ENCODE results near the gene P4HA3.

Gene P4HA3

GRCh38 chr11:74306435-74307175 lies 4.8 kb downstream of the P4HA3 start:
- Histone ChIP-seq H3K27me3 (ENCODE audit: low read length) (no peaks in the 10 kb centered on the region), H3K4me2 (ENCODE audit: low read depth, low read length, poor library complexity, severe bottlenecking) (no peak overlapping the region), H3K9me2 (replicated peaks; ENCODE audit: insufficient read depth, low read length) (no peaks in the 10 kb centered on the region), H3K79me2 (ENCODE audit: insufficient read depth, low read length) (no peaks in the 10 kb centered on the region), H3K9ac (ENCODE audit: low read length) (no peak overlapping the region), H4K20me1 (ENCODE audit: low read depth, low read length) (no peaks in the 10 kb centered on the region), H3K36me3 (ENCODE audit: low read length) (no peaks in the 10 kb centered on the region), H3K9me3 (ENCODE audit: insufficient read depth, low read length) (no peaks in the 10 kb centered on the region), H3F3A (ENCODE audit: insufficient read depth) (no peaks in the 10 kb centered on the region), H3K4me3 (ENCODE audit: insufficient read depth, low read length, poor library complexity, severe bottlenecking) (no peak overlapping the region), H2AFZ (ENCODE audit: low read depth, low read length, severe bottlenecking) (no peak overlapping the region), H3K27ac (ENCODE audit: low read depth, low read length) (no peak overlapping the region)
- TF ChIP-seq CTCF (IDR thresholded peaks at IDR 0.05; ENCODE audit: insufficient read depth, low read length, poor library complexity, severe bottlenecking) (no peak), EZH2phosphoT487 (conservative IDR thresholded peaks at IDR 0.05; ENCODE audit: low read length) (no peak)

GRCh38 chr11:74299015-74299414 lies 12.4 kb downstream of the P4HA3 start:
- TF ChIP-seq EZH2phosphoT487 (conservative IDR thresholded peaks at IDR 0.05; ENCODE audit: low read length): no peak
- TF ChIP-seq CTCF (IDR thresholded peaks at IDR 0.05; ENCODE audit: insufficient read depth, low read length, poor library complexity, severe bottlenecking): no peak
- Histone ChIP-seq H2AFZ (ENCODE audit: low read depth, low read length, severe bottlenecking) (no peak overlapping the region), H3K4me2 (ENCODE audit: low read depth, low read length, poor library complexity, severe bottlenecking) (no peak overlapping the region), H3K79me2 (ENCODE audit: insufficient read depth, low read length) (no peaks in the 10 kb centered on the region), H3F3A (ENCODE audit: insufficient read depth) (no peaks in the 10 kb centered on the region), H3K4me3 (ENCODE audit: insufficient read depth, low read length, poor library complexity, severe bottlenecking) (no peak overlapping the region), H4K20me1 (ENCODE audit: low read depth, low read length) (no peaks in the 10 kb centered on the region), H3K9ac (ENCODE audit: low read length) (no peak overlapping the region), H3K36me3 (ENCODE audit: low read length) (no peaks in the 10 kb centered on the region), H3K9me3 (ENCODE audit: insufficient read depth, low read length) (no peaks in the 10 kb centered on the region), H3K27me3 (ENCODE audit: low read length) (0 out of 2 replicates have a peak, but pooled peaks cover 3% of the 10 kb centered on the region), H3K9me2 (replicated peaks; ENCODE audit: insufficient read depth, low read length) (no peaks in the 10 kb centered on the region), H3K27ac (ENCODE audit: low read depth, low read length) (no peak overlapping the region)

- H3F3A ChIP-seq (ENCODE audit: insufficient read depth): no peaks in the 10 kb centered on the region
- H2AFZ ChIP-seq (ENCODE audit: low read depth, low read length, severe bottlenecking): no peak overlapping the region
- no peak overlapping the region for H3K4me3 ChIP-seq (ENCODE audit: insufficient read depth, low read length, poor library complexity, severe bottlenecking)
- no peaks in the 10 kb centered on the region for H3K9me3 ChIP-seq (ENCODE audit: insufficient read depth, low read length)
- no peaks in the 10 kb centered on the region for H3K9me2 ChIP-seq (replicated peaks; ENCODE audit: insufficient read depth, low read length)
- H3K36me3 ChIP-seq (ENCODE audit: low read length): no peaks in the 10 kb centered on the region
- TF ChIP-seq CTCF (IDR thresholded peaks at IDR 0.05; ENCODE audit: insufficient read depth, low read length, poor library complexity, severe bottlenecking): no peak
- TF ChIP-seq EZH2phosphoT487 (conservative IDR thresholded peaks at IDR 0.05; ENCODE audit: low read length): no peak
- H3K9ac ChIP-seq (ENCODE audit: low read length): no peak overlapping the region
- H4K20me1 ChIP-seq (ENCODE audit: low read depth, low read length): no peaks in the 10 kb centered on the region
- no peak overlapping the region for H3K4me2 ChIP-seq (ENCODE audit: low read depth, low read length, poor library complexity, severe bottlenecking)
- H3K27me3 ChIP-seq (ENCODE audit: low read length): 0 out of 2 replicates have a peak, but pooled peaks cover 3% of the 10 kb centered on the region
- no peaks in the 10 kb centered on the region for H3K79me2 ChIP-seq (ENCODE audit: insufficient read depth, low read length)
- H3K27ac ChIP-seq (ENCODE audit: low read depth, low read length): no peak overlapping the region
Observed at GRCh38 chr11:74297484-74297883, 14.0 kb downstream of the P4HA3 start.
